K562 (cell line): Measurements from ENCODE around the gene RNF187. TPM values are rescaled to one million over a fixed set of nuclear protein-coding genes. Genes with fewer than 3 reads are reported as not detected.

ENCODE experiments used
- ATAC-seq: fragments of 200-7000 bp; cut with Tn5 transposase; 3 replicates; pipeline ENCODE4 v1.9.1; 2020; ENCODE audit warnings: moderate library complexity
- BruUV-seq: library from RNA; stranded (reverse); fragments of 400-500 nt; replicated peaks from 2 replicates; lab custom pipeline; 2021; lab: Mats Ljungman, UMichigan
- CTCF ChIA-PET: fragments of 300-600 bp; formaldehyde crosslinking; extraction: SDS; loops from one replicate; lab custom pipeline; 2021; ENCODE audit warnings: low intra/inter-chr PET ratio; lab: Yijun Ruan, JAX
- POLR2A ChIA-PET: fragments of 300-600, 350-650 bp; sonication (Branson Sonifier 250); formaldehyde crosslinking; extraction: SDS; loops from one replicate; lab custom pipeline; 2021; ENCODE audit warnings: antibody characterized with exemption, inconsistent platforms; lab: Yijun Ruan, JAX
- DNase-seq, 4 experiments: peaks; one replicate each; pipeline versions ENCODE4 v3.0.0 to v3.0.0-alpha.2; 2011 to 2018; ENCODE audit warnings: low spot score in 3 of 4, mixed read lengths in 3 of 4; ENCODE audit errors: extremely low read depth in 1 of 4
- FAIRE-seq: peaks from 2 replicates; lab custom pipeline; 2011; peaks lifted over from hg19 to GRCh38; lab: Jason Lieb, UNC
- H2AFZ ChIP-seq: 2 replicates; pipeline ENCODE4 v1.6.0; 2011; ENCODE audit warnings: low read depth, low read length, control low read depth, inconsistent platforms
- H3K27ac ChIP-seq: fragments of 200-600 bp; 3 replicates; pipeline ENCODE4 v1.8.0; 2011; ENCODE audit warnings: low read depth, mild to moderate bottlenecking, control low read depth, inconsistent platforms, low read length, moderate library complexity, mixed read lengths; ENCODE audit errors: extremely low read depth
- H3K27me3 ChIP-seq, 2 experiments: fragments of 300-600 bp in 1 of 2; 2 replicates in 1 of 2; 3 replicates in 1 of 2; pipeline versions ENCODE4 v1.6.0 to v1.8.0; 2011; ENCODE audit warnings: inconsistent platforms in 2 of 2, low read length in 2 of 2, mild to moderate bottlenecking in 1 of 2, mixed read lengths in 1 of 2, moderate library complexity in 1 of 2; ENCODE audit not compliant: control insufficient read depth in 2 of 2, insufficient read depth in 2 of 2
- H3K36me3 ChIP-seq: fragments of 300-600 bp; 3 replicates; pipeline ENCODE4 v1.8.0; 2011; ENCODE audit warnings: mild to moderate bottlenecking, low read length, inconsistent platforms; ENCODE audit not compliant: control insufficient read depth, insufficient read depth
- H3K4me1 ChIP-seq, 2 experiments: fragments of 200-600 bp in 1 of 2; replicated peaks in 1 of 2; 2 replicates in 1 of 2; 3 replicates in 1 of 2; pipeline versions ENCODE4 v1.5.1 to v1.8.0; 2011; ENCODE audit warnings: inconsistent platforms in 2 of 2, low read length in 2 of 2, mild to moderate bottlenecking in 1 of 2, mixed read lengths in 1 of 2, moderate library complexity in 1 of 2; ENCODE audit not compliant: control insufficient read depth in 2 of 2, insufficient read depth in 2 of 2
- H3K4me2 ChIP-seq: 2 replicates; pipeline ENCODE4 v1.6.1; 2011; ENCODE audit warnings: low read length, control low read depth, inconsistent platforms, mixed read lengths; ENCODE audit not compliant: insufficient read depth
- H3K4me3 ChIP-seq: fragments of 200-600 bp; sonication (generic), shearing (Covaris generic); 2 replicates; pipeline ENCODE4 v1.5.1; 2016; ENCODE audit warnings: control low read depth, inconsistent platforms
- H3K79me2 ChIP-seq: fragments of 200-600 bp; 3 replicates; pipeline ENCODE4 v1.8.0; 2011; ENCODE audit warnings: low read length, inconsistent platforms; ENCODE audit not compliant: control insufficient read depth, insufficient read depth
- H3K9ac ChIP-seq, 2 experiments: 2 replicates each; pipeline versions ENCODE4 v1.6.0 to v1.6.1; 2011; ENCODE audit warnings: low read depth in 2 of 2, low read length in 2 of 2, control low read depth in 1 of 2, inconsistent platforms in 1 of 2, mild to moderate bottlenecking in 1 of 2, mixed read lengths in 1 of 2; ENCODE audit not compliant: insufficient read depth in 1 of 2
- H3K9me1 ChIP-seq: one replicate; pipeline ENCODE4 v1.6.0; 2011; ENCODE audit warnings: inconsistent platforms, mild to moderate bottlenecking, low read length, moderate library complexity; ENCODE audit not compliant: control insufficient read depth, insufficient read depth
- H3K9me3 ChIP-seq: replicated peaks from 2 replicates; pipeline ENCODE4 v1.5.1; 2011; ENCODE audit warnings: low read depth, low read length, inconsistent platforms; ENCODE audit not compliant: control insufficient read depth, insufficient read depth
- H4K20me1 ChIP-seq: replicated peaks from 2 replicates; pipeline ENCODE4 v1.6.1; 2011; ENCODE audit warnings: low read length, inconsistent platforms, mixed read lengths; ENCODE audit not compliant: control insufficient read depth, insufficient read depth
- NFYB ChIP-seq: IDR thresholded peaks from 2 replicates; pipeline ENCODE4 v1.6.1; 2011; ENCODE audit warnings: mild to moderate bottlenecking, moderate library complexity; ENCODE audit not compliant: insufficient read length; ENCODE audit errors: extremely low read depth
- RB1 ChIP-seq: fragments of 450-650 bp; IDR thresholded peaks from 2 replicates; pipeline ENCODE4 v1.6.1; 2017; ENCODE audit warnings: low read depth, mild to moderate bottlenecking
- ZNF121 ChIP-seq: sonication (generic); formaldehyde crosslinking; conservative IDR thresholded peaks from 2 replicates; pipeline ENCODE4 v1.8.0; 2022; ENCODE audit warnings: missing genetic modification reagents
- WGBS: fragments of 100-300 bp; shearing (Covaris generic); methylation state at CpG from one replicate; pipeline ENCODE4 v1.1.6; 2016; ENCODE audit warnings: low coverage, mixed read lengths; ENCODE audit not compliant: insufficient coverage; ENCODE audit errors: missing lambda C conversion rate; 5-methylcytosine and 5-hydroxymethylcytosine counted together
- in situ Hi-C: fragments of 300-500 bp; cut with MboI; formaldehyde crosslinking; loops from 4 replicates; pipeline ENCODE4 v1.15.0; 2018; ENCODE audit warnings: inconsistent platforms, mixed read lengths
- intact Hi-C: fragments of 100-400 bp; cut with micrococcal nuclease; formaldehyde crosslinking; loops from 2 replicates; pipeline ENCODE4 v1.14.2; 2022
- polyA plus RNA-seq, 8 experiments: library from polyadenylated mRNA; depleted of rRNA in 4 of 8; stranded (reverse) in 5 of 8; unstranded in 3 of 8; fragments of >200 nt; fragmentation: Nextera tagmentation in 2 of 8; fragmentation: Illumina TruSeq in 1 of 8; extraction: Ambion mirVana in 2 of 8; extraction: Trizol in 1 of 8; gene quantifications; 2 replicates each; pipeline versions ENCODE4 v1.2.1 to v1.2.3, GENCODE V29; 2011 to 2014; ENCODE audit warnings: inconsistent platforms in 1 of 8, missing spikeins in 1 of 8
- total RNA-seq, 7 experiments: library from RNA; depleted of rRNA in 6 of 7; stranded (reverse); fragments of >200 nt in 6 of 7; fragmentation: Illumina TruSeq in 2 of 7; extraction: Trizol in 2 of 7; gene quantifications; 2 replicates each; pipeline versions ENCODE4 v1.2.1 to v1.2.3, GENCODE V29; 2011 to 2021; ENCODE audit warnings: low replicate concordance in 1 of 7
- TF ChIP-seq, protein P1 (sequence below): fragments of 450-650 bp; IDR thresholded peaks from 2 replicates; pipeline ENCODE4 v1.6.1; 2017; ENCODE audit warnings: antibody characterized with exemption, mild to moderate bottlenecking
- TF ChIP-seq, protein P2 (sequence below): sonication (generic); formaldehyde crosslinking; IDR thresholded peaks from 2 replicates; pipeline ENCODE4 v1.8.1; 2023; ENCODE audit warnings: mild to moderate bottlenecking, missing genetic modification reagents

The RNF187 gene
- total and polyA plus RNA-seq, 9 of the 15 experiments (the other 6 are each of a cell fraction or from before 2014, with no cell fraction given) = 2.3 to 119 (median 41.9) TPM

DNA sequence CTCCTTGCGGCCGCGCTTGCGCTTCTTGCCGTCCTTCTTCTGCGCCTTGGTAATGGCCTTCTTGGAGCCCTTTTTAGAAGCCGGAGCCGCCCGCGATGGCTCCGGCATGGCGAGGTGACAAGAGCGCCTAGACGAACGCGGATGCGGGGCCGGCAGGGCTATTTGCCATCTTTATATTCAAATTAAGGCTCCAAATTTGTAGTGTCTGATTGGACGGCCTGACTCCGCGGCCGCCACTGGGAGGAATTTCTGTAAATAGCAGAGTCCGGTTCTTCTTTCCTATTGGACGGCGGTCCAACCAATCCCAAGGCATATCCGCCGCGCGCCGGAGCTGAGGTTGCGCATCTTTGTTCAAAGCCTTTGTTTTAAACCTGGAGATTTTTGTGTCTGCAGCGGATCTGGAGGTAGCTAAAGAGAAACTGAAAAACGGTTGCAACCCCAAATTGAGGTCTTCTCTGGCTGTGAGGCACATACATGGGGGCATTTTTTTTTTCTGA, 22.6 kb upstream of the RNF187 start:
- TF ChIP-seq RB1 = no peak
- TF ChIP-seq, protein P1, sequence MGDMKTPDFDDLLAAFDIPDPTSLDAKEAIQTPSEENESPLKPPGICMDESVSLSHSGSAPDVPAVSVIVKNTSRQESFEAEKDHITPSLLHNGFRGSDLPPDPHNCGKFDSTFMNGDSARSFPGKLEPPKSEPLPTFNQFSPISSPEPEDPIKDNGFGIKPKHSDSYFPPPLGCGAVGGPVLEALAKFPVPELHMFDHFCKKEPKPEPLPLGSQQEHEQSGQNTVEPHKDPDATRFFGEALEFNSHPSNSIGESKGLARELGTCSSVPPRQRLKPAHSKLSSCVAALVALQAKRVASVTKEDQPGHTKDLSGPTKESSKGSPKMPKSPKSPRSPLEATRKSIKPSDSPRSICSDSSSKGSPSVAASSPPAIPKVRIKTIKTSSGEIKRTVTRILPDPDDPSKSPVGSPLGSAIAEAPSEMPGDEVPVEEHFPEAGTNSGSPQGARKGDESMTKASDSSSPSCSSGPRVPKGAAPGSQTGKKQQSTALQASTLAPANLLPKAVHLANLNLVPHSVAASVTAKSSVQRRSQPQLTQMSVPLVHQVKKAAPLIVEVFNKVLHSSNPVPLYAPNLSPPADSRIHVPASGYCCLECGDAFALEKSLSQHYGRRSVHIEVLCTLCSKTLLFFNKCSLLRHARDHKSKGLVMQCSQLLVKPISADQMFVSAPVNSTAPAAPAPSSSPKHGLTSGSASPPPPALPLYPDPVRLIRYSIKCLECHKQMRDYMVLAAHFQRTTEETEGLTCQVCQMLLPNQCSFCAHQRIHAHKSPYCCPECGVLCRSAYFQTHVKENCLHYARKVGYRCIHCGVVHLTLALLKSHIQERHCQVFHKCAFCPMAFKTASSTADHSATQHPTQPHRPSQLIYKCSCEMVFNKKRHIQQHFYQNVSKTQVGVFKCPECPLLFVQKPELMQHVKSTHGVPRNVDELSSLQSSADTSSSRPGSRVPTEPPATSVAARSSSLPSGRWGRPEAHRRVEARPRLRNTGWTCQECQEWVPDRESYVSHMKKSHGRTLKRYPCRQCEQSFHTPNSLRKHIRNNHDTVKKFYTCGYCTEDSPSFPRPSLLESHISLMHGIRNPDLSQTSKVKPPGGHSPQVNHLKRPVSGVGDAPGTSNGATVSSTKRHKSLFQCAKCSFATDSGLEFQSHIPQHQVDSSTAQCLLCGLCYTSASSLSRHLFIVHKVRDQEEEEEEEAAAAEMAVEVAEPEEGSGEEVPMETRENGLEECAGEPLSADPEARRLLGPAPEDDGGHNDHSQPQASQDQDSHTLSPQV = no peak
- TF ChIP-seq NFYB = peak; percentile 4
- TF ChIP-seq ZNF121 = no peak
- TF ChIP-seq, protein P2, sequence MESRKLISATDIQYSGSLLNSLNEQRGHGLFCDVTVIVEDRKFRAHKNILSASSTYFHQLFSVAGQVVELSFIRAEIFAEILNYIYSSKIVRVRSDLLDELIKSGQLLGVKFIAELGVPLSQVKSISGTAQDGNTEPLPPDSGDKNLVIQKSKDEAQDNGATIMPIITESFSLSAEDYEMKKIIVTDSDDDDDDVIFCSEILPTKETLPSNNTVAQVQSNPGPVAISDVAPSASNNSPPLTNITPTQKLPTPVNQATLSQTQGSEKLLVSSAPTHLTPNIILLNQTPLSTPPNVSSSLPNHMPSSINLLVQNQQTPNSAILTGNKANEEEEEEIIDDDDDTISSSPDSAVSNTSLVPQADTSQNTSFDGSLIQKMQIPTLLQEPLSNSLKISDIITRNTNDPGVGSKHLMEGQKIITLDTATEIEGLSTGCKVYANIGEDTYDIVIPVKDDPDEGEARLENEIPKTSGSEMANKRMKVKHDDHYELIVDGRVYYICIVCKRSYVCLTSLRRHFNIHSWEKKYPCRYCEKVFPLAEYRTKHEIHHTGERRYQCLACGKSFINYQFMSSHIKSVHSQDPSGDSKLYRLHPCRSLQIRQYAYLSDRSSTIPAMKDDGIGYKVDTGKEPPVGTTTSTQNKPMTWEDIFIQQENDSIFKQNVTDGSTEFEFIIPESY (CRISPR knock-in tag) = peak; percentile 81
- peaks cover 2 to 16% of the 10 kb centered on the region in 2 experiments; a peak in 3 of 5 replicates for H3K27me3 ChIP-seq

More for the DNA sequence above, 22.6 kb upstream of the RNF187 start:
- ChIA-PET CTCF (no interaction called here), POLR2A (interaction anchor here (0.6 to 1.9 kb wide), 6 partner anchors 10 to 366 kb away, joined by 3 to 6 read pairs (median 3); no protein-coding TSS in a partner anchor)
- FAIRE-seq (no peak), DNase-seq (no peak), ATAC-seq (no peak)
- Histone ChIP-seq H3K9me1 (no peaks in the 10 kb centered on the region), H3K36me3 (no peaks in the 10 kb centered on the region; the same call in 2 of the 3 replicates), H3K4me3 (no peak overlapping the region), H3K9me3 (no peaks in the 10 kb centered on the region), H4K20me1 (no peaks in the 10 kb centered on the region; the same call in 1 of the 2 replicates), H2AFZ (no peak overlapping the region), H3K27ac (no peak overlapping the region), H3K4me2 (no peak overlapping the region), H3K4me1 (peaks cover 22 to 26% of the 10 kb centered on the region in 2 experiments), H3K79me2 (peaks cover 2% of the 10 kb centered on the region; the same call in 1 of the 3 replicates), H3K9ac (no peak overlapping the region)
- intact Hi-C loops (no loop called here), in situ Hi-C loops (loop anchor here (5.0 kb wide), 1 partner anchor 48 kb away; no protein-coding TSS in a partner anchor)
- no TSS peak for BruUV-seq
- WGBS = 94% methylated on average over 33 of the region's 33 CpGs
